Mesothelial cell of epicardium (in vitro differentiated cells): ENCODE results near the gene HIVEP3. TPM values are rescaled to one million over a fixed set of nuclear protein-coding genes. Genes with fewer than 3 reads are reported as not detected.

ENCODE experiments used
- DNase-seq, 2 experiments: peaks; one replicate each; pipeline ENCODE4 v3.0.0; 2021; ENCODE audit warnings: low spot score in 2 of 2; ENCODE audit not compliant: unreplicated experiment in 2 of 2
- H3K27ac Mint-ChIP-seq: 2 replicates; pipeline ENCODE4 v1.8.0; 2021; ENCODE audit warnings: mixed read lengths
- H3K27me3 Mint-ChIP-seq: 2 replicates; pipeline ENCODE4 v1.8.0; 2021; ENCODE audit warnings: low read depth, mixed read lengths
- H3K36me3 Mint-ChIP-seq: 2 replicates; pipeline ENCODE4 v1.8.0; 2021; ENCODE audit warnings: mixed read lengths
- H3K4me1 Mint-ChIP-seq: 2 replicates; pipeline ENCODE4 v1.8.0; 2021; ENCODE audit warnings: mixed read lengths
- H3K4me3 Mint-ChIP-seq: 2 replicates; pipeline ENCODE4 v1.8.0; 2021; ENCODE audit warnings: mild to moderate bottlenecking, moderate library complexity, mixed read lengths
- H3K9me3 Mint-ChIP-seq: 2 replicates; pipeline ENCODE4 v1.8.0; 2021; ENCODE audit warnings: mixed read lengths
- total RNA-seq: library from RNA; stranded (reverse); gene quantifications from 3 replicates; pipeline ENCODE4 v1.2.1, GENCODE V29; 2021
- TF ChIP-seq, protein P1 (sequence below): fragments of 200-600 bp; sonication (generic); IDR thresholded peaks from one replicate; pipeline ENCODE4 v1.5.0; 2021; ENCODE audit warnings: antibody characterized with exemption; ENCODE audit not compliant: unreplicated experiment

HIVEP3 gene
- total RNA-seq, 1 donor from 2014 or later: 8.9 TPM

DNA sequence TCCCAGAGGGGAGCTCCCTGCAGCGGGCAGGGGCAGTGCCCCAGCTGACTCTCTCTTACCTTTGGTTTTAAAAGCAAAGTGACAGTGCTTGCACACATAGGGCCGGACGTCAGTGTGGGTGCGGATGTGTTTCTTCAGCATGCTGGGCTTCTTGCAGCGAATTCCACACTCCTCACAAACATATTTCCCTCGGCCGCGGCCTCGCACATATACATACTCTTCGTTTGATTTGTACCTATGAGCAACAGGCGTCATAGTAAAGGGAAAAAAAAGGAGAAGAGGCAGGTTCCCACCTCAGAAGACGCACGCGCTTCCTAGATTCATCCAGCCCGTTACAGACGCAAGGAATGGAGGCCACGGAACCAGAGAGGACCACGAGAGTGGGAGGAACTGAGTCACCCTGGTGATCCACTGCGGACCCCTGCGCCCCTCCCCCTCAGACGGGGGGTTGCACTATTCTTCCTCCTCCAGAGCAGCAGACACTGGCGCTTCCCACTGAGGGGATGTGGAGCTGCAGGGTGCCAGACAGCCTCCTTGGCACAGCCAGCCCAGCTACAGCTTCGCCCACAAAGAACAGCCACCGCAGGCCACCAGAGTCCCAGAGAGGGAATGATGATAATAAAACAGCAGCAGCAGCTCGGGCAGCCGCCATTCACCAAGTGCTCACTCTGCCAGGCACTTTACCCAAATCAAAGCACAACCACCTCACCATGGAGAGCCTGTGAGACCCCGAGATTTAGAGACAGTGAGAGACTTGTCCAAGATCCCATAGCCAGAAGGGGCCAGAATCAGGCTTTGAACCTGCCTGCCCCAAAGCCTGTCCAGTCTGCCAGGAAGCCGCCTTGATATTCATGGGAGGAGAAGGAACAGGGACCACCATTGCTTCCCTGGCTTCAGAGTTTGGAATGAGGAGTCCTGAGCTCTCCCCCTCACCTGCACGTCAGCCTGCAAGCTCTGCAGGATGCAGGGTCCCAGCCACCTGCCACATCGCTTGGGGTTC lies 393.7 kb downstream of the HIVEP3 start:
- H3K27ac Mint-ChIP-seq: no peak overlapping the region
- no peak for DNase-seq
- no peak overlapping the region for H3K4me3 Mint-ChIP-seq
- H3K9me3 Mint-ChIP-seq: no peaks in the 10 kb centered on the region
- H3K4me1 Mint-ChIP-seq: peaks cover 8% of the 10 kb centered on the region
- no peaks in the 10 kb centered on the region for H3K27me3 Mint-ChIP-seq
- H3K36me3 Mint-ChIP-seq: no peaks in the 10 kb centered on the region
- TF ChIP-seq, protein P1, sequence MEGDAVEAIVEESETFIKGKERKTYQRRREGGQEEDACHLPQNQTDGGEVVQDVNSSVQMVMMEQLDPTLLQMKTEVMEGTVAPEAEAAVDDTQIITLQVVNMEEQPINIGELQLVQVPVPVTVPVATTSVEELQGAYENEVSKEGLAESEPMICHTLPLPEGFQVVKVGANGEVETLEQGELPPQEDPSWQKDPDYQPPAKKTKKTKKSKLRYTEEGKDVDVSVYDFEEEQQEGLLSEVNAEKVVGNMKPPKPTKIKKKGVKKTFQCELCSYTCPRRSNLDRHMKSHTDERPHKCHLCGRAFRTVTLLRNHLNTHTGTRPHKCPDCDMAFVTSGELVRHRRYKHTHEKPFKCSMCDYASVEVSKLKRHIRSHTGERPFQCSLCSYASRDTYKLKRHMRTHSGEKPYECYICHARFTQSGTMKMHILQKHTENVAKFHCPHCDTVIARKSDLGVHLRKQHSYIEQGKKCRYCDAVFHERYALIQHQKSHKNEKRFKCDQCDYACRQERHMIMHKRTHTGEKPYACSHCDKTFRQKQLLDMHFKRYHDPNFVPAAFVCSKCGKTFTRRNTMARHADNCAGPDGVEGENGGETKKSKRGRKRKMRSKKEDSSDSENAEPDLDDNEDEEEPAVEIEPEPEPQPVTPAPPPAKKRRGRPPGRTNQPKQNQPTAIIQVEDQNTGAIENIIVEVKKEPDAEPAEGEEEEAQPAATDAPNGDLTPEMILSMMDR: no peak

DNA sequence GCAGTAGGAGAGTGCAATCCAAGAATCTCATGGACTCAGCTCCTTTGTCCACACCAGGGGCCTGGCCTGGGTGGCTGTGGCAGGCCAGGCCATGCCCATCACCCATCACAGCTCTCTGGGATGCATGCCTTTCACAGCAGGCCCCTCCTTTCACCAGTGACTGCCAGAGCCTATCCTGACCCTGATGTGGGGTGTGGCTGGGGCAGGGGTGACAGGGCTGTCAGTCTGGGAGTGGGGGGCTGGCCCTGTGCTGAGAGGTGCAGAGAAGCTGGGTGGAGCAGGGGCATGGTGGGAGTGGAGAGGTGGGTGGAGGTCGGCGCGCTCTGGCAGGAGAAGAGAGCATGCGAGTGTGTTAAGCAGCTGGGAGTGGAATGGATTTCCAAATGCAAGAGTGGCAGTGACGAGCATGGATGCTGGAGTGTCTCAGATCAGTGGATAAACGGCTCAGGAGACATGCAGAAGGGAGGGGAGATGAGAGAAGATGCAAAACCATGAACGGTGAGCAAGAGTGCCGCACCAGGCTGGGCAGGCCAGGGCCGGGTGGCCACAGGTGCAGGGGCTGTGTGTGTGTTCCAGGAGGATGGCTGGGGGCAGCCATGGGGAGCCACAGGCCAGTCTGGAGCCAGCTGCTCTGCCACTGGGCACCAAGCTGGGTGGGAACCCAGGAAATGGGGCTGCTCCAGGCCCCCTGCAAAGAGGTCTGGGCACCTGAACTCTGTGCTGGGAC lies 394.6 kb downstream of the HIVEP3 start:
- no peaks in the 10 kb centered on the region for H3K27me3 Mint-ChIP-seq
- H3K4me3 Mint-ChIP-seq: no peak overlapping the region
- no peaks in the 10 kb centered on the region for H3K36me3 Mint-ChIP-seq
- H3K4me1 Mint-ChIP-seq: peaks cover 8% of the 10 kb centered on the region
- no peak overlapping the region for H3K27ac Mint-ChIP-seq
- TF ChIP-seq, protein P1: no peak
- DNase-seq: no peak
- no peaks in the 10 kb centered on the region for H3K9me3 Mint-ChIP-seq

DNA sequence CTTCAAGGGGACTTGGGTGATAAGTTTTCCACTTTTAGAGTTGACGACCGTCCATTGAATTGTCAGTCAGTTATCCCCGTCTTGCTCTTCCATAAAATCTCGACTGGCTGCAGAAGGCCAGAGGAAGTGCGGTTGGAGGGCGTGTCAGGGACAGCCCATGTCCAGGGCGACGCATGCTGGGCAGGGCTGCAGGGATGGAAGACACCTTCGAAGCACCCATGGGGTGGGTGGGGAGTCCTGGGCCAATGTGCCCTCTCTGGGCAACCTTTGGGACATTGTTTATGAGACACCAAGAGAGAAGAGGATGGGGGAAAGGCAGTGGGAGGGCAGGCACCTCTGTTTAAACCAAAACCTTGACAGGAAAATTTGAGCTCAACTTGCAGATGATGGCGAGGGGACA lies 395.7 kb downstream of the HIVEP3 start:
- Mint-ChIP-seq H3K27ac (no peak overlapping the region), H3K27me3 (no peaks in the 10 kb centered on the region), H3K36me3 (no peaks in the 10 kb centered on the region), H3K4me1 (peaks cover 8% of the 10 kb centered on the region), H3K9me3 (no peaks in the 10 kb centered on the region), H3K4me3 (no peak overlapping the region)
- DNase-seq: no peak
- TF ChIP-seq, protein P1: no peak

DNA sequence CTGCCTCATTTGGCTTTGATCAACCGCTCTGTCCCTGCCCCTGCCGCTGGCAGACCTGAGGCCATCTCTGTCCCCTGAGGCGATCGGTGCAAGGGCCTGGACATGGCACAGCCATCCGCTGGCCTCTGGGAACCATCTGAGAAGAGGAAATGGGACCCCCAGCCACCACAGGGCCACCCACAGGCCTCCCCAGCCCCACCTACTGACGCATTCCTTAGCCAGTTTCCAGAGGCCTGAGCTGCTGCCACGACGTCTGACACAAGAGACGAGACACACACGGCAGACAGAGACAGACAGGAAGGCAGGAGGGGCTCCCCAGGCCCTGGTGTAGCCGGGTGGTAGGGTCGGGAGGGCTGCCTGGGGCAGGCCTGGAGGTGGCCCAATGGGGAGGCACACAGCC lies 397.0 kb downstream of the HIVEP3 start:
- Mint-ChIP-seq H3K27ac (peak overlapping the region; percentile 45), H3K36me3 (no peaks in the 10 kb centered on the region), H3K9me3 (no peaks in the 10 kb centered on the region), H3K4me1 (peaks cover 13% of the 10 kb centered on the region), H3K4me3 (no peak overlapping the region), H3K27me3 (no peaks in the 10 kb centered on the region)
- DNase-seq: no peak
- TF ChIP-seq, protein P1: no peak

DNA sequence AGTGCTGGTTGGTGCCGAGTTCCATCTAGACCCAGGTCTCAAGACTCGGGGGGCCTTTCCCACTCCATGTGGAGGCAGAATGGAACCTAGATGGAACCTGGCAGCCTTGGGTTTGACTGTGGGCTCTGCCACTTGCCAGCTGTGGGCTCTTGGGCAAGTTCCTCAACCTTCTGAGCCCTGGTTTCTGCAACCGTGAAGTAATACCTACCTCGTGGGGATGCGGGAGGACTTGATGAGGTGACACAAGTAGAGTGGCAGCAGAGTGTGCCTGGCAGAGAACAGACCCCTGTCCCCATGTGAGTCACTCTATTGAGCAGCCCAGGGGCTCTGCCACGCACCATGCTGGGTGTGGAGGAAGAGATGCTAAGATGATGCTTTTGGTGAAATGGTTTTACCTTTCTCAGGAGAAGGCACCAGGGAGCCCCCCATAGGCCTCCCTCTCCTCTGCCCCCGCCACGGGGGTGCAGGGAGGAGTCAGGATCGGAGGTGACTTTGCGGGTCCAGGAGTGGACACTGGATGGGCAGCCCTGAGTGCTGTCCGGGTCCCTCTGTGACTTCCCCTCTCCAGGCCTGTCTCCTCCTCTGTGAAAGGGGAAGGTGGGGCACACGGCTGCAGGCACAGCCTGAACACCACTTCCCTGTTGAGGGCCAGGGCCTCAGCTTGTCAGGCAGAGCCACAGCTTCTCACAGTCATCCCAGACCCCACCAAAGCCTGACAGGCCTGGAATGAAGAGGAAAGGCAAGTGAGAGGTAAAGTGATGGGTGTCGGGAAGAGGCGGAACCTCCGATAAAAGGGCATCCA lies 397.6 kb downstream of the HIVEP3 start:
- no peak overlapping the region for H3K4me3 Mint-ChIP-seq
- H3K27me3 Mint-ChIP-seq: no peaks in the 10 kb centered on the region
- no peak for DNase-seq
- no peaks in the 10 kb centered on the region for H3K36me3 Mint-ChIP-seq
- TF ChIP-seq, protein P1: no peak
- H3K27ac Mint-ChIP-seq: no peak overlapping the region
- H3K9me3 Mint-ChIP-seq: no peaks in the 10 kb centered on the region
- H3K4me1 Mint-ChIP-seq: peaks cover 18% of the 10 kb centered on the region
